Activated CD8-positive, alpha-beta memory T cell treated with anti-CD3 and anti-CD28 coated beads for 36 hours (primary cell): ENCODE data around the gene CRYGS. TPM values are rescaled to one million over a fixed set of nuclear protein-coding genes. Genes with fewer than 3 reads are reported as not detected.
"Not testable (repeated sequence)": the region's sequence is repeated elsewhere in the genome, so short reads cannot be mapped to it uniquely, and the experiment has no call there.

ENCODE experiments used
- CTCF ChIA-PET: fragments of 350-600 bp; sonication (Branson Sonifier 250); formaldehyde crosslinking; loops from one replicate; lab custom pipeline; 2021; ENCODE audit warnings: antibody characterized with exemption; lab: Charles Lee
- POLR2A ChIA-PET: fragments of 350-600 bp; sonication (Branson Sonifier 250); formaldehyde crosslinking; loops from one replicate; lab custom pipeline; 2021; ENCODE audit warnings: antibody characterized with exemption; lab: Charles Lee
- total RNA-seq, 2 experiments: library from RNA; stranded (reverse); gene quantifications; one replicate each; pipeline ENCODE4 v1.2.3, GENCODE V29; 2021

The CRYGS gene
- total RNA-seq, 2 experiments from 2014 or later: 2.3 to 2.4 TPM

DNA sequence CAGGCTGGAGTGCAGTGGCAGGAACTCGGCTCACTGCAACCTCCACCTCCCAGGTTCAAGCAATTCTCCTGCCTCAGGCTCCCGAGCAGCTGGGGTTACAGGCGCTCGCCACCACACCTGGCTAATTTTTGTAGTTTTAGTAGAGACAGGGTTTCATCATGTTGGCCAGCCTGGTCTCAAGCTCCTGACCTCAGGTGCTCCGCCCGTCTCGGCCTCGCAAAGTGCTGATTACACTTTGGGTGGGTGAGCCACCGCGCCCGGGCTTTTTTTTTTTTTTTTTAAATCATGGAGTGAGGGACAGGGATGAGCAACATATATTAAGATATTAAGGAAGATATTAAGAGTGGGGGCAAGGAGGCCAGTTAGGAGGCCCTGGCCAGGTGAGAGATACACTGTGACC lies 25.2 kb upstream of the CRYGS start:
- POLR2A ChIA-PET: interaction anchor here (0.6 to 4.2 kb wide), 6 partner anchors 214 to 638 kb away, joined by 4 to 20 read pairs (median 7); partner anchors contain the start of genes EIF4A2 and TRA2B
- CTCF ChIA-PET: interaction anchor here (0.7 to 3.3 kb wide), 3 partner anchors 30 to 580 kb away, joined by 4 to 18 read pairs (median 5); no protein-coding TSS in a partner anchor

DNA sequence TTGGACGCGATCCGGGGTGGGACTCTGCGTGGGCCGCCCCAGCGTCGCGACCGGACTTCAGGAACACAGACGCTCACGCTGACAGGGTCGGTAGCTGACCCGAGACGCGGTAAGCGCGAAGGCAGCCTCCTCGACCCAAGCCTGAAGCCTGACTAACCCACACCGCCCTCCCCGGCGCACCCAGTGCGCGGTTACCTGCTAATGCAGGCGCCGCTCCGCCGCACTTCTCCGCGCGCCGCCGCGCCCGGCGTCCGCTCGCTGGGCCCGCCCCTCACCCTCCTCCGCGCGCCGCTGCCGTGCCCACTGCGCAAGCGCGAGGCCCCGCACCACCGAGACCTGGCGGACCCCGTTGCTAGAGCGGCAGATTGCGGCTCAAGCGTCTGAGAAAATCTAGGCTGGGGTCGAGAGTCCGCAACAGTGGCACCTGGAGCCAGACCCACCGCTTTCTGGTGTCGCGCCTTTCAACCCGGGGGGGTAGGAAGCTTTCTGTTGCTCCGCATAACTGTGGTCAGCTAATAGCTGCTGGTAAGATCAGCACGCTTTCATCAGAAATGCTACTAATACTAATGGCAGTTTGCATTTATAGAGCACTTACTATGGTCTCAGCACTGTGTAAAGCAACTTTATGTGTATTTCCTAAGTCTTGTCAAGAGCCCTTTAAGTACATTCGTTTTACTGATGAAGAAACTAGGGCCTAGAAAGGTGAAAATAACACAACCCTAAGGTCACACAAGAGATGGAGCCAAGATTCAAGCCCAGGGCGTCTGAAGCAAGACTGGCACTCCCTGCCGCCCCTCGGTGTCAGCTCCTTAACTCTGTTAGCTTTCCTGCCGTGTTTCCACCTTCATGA lies 23.1 kb upstream of the CRYGS start, which contains the start of gene TBCCD1:
TBCCD1 (minus strand) TSS at position 268 of the 850 bp plus-strand sequence. CDS start 3,010 bp downstream, outside the sequence.
- ChIA-PET CTCF (interaction anchor here (1.3 to 1.4 kb wide), 2 partner anchors 50 to 216 kb away, joined by 3 to 4 read pairs; partner anchors contain the start of gene EIF4A2), POLR2A (interaction anchor here (0.5 to 1.6 kb wide), 6 partner anchors 30 to 655 kb away, joined by 3 to 7 read pairs (median 4); partner anchors contain the start of gene TRA2B)

DNA sequence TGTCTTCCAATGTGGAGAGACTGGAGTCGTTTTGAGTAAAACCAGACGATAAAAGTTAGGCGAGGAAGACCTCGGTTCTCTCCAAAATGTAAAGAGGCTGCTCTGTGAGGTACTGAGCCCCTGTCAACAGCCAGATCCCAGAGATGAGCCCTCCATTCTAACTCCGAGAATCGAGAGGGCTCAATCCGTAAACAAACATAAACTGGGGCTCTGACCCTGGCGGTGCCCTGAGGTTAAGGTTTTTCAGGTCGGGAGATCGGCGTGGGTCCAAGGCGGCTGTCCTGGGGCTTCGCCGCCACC lies 22.5 kb upstream of the CRYGS start:
- POLR2A ChIA-PET: interaction anchor here (0.5 to 1.6 kb wide), 3 partner anchors 223 to 630 kb away, joined by 3 to 5 read pairs (median 3); partner anchors contain the start of gene TRA2B
- CTCF ChIA-PET: interaction anchor here (1.3 to 1.4 kb wide), 2 partner anchors 50 to 217 kb away, joined by 3 to 4 read pairs; partner anchors contain the start of gene EIF4A2

DNA sequence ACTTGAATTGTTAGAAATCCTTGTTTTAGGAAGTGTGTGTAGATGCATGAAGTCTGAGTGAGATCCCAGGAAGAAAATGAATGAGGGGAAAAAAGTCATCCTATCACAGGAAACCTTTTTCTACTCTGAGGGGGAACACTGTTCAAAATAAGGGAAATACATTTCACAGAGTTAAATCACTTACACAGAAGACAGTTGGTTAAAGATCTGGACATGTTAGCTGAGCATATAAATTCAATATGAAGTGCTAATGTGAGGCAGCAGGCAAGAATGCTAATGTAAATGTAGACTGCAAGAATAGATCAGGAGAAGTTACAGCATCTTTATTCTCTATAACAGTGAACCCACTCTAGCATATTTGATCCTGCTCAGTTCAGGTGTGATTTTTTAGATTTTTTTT lies 20.4 kb upstream of the CRYGS start:
- POLR2A ChIA-PET: no interaction called here
- CTCF ChIA-PET: no interaction called here

DNA sequence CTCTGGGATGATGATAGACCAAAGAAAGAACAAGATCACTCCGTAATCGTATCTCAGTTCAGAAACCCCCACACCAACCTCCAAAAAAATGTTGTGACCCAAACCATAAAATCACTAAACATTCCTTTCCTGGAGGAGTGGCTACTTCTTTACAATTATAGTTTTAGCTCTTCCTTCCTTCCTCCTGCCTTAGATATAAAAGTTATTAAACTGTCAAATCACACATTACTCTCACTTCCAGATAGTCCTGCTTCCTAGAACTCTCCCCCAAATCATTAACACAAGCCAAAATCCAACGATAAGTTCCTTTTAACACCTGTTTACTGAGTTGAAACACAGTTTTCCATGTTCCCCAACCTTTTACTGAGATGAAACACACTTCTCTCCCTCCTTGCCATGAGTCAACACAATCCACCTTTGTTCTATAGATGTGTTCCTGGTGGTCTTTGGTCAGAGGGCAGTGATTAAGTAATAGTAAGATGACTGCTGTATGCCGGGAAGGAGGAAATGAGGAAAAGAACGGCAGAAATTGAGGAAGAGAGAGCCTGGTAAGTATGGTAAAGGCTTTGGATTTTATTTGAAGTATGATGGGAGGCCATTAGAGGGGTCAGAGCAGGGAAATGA lies 8.3 kb upstream of the CRYGS start:
- ChIA-PET POLR2A (no interaction called here), CTCF (no interaction called here)

DNA sequence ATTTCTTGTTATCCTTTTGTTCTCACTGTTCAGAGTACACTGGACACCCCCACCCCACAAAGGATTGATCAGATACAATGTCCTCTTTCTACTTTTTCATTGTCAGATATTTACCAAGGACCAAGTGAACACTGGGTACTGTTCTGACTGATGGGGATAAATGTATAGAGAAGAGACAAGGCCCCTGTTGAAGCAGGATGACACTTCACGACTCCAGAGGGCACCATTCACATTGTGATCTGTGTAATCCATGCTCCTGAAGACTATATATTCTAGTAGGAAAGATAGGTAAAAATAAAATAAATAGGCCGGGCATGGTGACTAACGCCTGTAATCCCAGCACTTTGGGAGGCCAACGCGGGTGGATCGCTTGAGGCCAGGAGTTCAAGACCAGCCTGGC lies 7.2 kb upstream of the CRYGS start:
- POLR2A ChIA-PET: no interaction called here
- CTCF ChIA-PET: no interaction called here

DNA sequence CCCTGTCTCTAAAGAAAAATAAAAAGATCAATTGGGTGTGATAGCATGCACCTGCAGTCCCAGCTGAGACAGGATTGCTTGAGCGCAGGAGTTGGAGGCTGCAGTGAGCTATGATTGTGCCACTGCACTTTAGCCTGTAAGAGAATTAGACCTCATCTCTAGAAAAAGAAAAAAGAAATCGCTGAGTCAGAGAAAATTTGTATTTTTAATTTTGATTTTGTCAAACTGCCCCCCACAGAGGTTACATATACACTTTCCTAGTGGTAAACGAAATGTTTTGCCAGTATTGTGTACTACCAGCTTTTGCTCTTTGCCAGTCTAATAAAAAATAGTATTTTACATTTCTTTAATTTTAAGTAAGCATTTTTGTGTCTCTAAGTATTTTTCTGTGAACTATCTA lies 5.3 kb upstream of the CRYGS start:
- ChIA-PET CTCF (interaction anchor here (0.6 to 0.7 kb wide), 2 partner anchors 13 to 252 kb away, joined by 3 to 4 read pairs; no protein-coding TSS in a partner anchor), POLR2A (no interaction called here)

DNA sequence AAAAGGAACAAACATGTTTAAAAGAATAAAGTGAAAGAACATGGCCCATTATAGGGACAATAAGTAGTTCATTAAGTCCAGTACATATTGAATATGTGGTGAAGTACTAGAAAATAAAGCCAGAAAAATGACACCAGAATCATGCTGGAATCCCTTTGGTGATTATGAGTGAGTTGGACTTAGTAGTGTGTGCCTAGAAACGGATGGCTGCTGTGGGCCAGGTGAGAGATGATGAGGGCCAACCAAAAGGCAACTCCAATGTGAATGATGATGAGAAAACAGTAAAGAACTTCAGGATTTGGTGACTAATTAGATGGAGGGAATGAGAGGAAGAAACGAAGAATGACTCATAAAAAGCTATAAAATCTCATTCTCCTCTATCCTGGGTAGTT lies 3.3 kb downstream of the CRYGS start:
- CTCF ChIA-PET: interaction anchor here (0.5 to 3.4 kb wide), 19 partner anchors 15 to 613 kb away, joined by 3 to 24 read pairs (median 4); no protein-coding TSS in a partner anchor
- POLR2A ChIA-PET: interaction anchor here (0.7 to 1.4 kb wide), 2 partner anchors 516 to 603 kb away, joined by 3 to 5 read pairs; partner anchors contain the start of gene TRA2B

DNA sequence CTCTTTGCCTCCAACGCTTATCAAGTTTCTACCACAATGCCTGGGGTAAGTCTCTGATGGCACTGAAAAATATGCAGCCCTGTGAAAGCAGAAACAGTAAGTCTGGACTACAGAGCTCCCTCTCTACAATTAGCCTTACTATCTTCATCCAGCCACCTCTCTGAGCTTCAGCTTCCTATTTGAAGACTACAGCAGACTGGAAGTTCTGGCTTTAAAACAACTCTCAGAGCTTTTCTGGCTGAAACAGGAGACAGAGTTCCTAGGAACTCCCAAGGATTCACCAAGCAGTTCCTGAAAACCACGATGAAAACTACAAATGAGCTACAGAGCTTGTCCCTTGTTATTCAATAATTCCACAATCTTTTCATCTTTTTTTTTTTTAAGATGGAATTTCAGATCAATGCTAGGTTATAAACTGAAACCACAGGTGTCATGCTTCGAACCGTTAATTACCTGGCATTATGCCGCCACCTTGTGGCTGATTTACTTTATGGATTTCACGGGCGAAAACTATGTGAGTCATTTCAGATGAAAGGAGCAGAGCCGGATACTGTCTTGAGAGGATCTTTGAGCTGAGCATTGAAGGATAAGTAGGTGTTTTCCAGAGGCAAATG lies 3.9 kb downstream of the CRYGS start:
- CTCF ChIA-PET: interaction anchor here (0.5 to 3.4 kb wide), 24 partner anchors 15 to 612 kb away, joined by 3 to 24 read pairs (median 4); no protein-coding TSS in a partner anchor
- POLR2A ChIA-PET: interaction anchor here (0.7 to 1.4 kb wide), 2 partner anchors 516 to 602 kb away, joined by 3 to 5 read pairs; partner anchors contain the start of gene TRA2B

DNA sequence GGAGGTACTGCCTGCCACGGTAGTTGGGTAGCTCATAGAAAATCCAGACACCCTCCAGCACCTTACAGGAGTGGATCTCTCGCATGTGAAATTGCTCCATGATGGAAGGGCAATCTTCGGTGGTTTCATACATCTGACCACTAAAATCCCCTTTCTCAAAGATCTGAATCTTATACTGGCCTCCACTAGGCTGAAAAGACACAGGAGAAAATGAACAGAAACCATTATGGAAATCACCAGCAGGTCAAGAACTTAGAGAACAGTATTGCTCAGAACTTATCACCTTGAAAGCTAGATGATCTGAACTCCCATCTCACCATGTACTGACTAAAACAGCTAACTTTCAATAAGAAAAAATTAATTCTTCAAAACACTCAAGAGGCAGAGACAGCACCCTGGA lies 5.4 kb downstream of the CRYGS start:
- POLR2A ChIA-PET: no interaction called here
- CTCF ChIA-PET: interaction anchor here (0.6 to 3.4 kb wide), 5 partner anchors 78 to 595 kb away, joined by 3 to 24 read pairs (median 7); no protein-coding TSS in a partner anchor

DNA sequence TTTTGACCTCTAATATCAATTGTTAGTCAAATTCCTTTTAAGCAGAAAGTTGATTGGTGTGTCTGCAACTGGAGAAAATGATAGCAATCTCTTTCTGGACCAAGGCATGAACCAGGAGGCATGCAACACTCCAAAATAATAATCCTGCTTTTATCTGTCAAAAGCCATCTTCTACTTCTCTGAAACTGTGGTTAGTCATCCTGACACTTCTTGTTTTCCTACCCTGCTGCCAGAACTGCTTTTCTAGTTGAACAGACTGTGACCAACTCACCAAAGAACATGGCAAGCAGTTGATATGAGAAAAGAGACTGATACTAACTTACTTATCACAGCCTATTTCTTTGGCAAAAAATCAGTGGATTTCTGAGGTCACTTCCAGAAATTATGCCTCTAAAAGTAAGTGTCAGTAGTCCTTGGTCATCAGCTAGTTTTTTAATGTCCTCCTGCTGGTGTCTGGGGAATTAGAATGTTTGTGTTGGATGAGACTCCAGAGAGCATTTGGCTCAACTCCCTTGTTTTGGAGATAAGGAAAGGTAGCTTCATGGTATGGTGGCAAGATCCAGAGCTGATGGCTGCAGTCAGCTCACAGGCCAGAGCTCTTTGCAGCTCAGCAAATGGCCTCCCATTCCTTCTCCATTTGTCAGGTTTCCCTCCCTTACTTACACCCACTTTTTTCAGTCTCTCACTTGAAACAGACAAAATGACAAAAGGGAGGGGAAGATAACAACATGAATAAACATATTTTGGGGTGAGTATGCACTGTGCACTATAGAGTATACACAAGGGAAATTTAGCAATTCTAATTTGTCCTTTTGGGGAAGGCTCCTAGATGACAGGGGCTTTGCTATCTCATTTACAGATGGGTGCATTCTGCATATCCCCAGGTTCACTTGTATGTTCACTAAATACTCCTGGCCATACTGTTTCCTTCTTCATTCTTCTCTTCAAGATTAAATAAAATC lies 7.0 kb downstream of the CRYGS start:
- CTCF ChIA-PET: interaction anchor here (0.6 to 2.4 kb wide), 5 partner anchors 13 to 560 kb away, joined by 3 to 6 read pairs (median 4); no protein-coding TSS in a partner anchor

DNA sequence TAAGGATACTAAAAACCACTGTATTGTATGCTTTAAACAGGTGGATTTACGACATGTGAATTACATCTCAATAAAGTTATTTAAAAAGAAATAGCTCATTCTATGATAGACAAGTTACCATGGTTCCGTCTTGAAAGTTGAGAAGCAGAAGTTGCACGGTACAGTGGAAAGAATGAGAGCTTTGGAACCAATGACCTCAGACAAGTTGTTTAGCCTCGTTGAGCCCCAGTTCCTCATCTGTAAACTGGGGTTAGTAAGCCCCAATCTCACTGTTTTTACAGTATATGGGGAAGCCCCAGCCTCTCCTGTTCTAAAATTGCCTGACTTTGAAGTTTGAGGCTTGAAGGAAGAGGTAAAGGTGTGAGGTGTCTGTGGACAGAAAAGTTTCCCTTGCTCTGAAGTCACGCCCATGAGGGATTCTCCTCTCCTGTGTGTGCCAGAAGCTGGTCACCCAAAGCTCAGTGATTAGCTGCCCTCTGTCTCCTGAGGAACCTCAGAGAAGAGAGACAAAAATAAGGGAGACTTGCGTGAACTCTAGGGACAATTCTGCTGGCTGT lies 10.0 kb downstream of the CRYGS start:
- POLR2A ChIA-PET: interaction anchor here (0.7 kb wide), 1 partner anchor 15 kb away, joined by 4 read pairs; no protein-coding TSS in a partner anchor
- CTCF ChIA-PET: interaction anchor here (0.7 to 3.4 kb wide), 6 partner anchors 14 to 551 kb away, joined by 3 to 15 read pairs (median 6); no protein-coding TSS in a partner anchor

More for the DNA sequence above, 7.0 kb downstream of the CRYGS start:
- POLR2A ChIA-PET: no interaction called here

DNA sequence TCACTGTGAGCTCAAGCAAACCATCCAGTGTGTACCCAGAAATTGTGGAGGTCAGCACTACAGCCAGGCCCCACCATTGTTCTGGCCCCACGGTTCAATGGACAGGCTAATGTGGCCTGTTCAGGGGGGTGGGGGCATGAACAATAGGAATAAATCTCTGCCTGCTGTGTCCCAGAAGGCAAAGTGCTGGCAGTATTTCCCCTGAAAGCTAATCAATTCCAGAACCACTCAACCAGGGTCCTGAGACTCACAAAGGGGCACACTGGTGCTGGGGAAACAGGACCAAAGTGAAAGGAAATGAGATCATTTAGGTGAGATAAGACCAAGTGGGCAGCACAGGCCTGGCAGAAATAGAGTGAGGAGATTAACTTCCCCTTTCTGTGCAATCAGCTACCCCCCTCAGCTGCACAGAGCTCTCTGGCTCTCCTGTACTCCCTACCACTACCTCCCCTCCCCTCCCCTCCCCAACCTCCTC lies 11.5 kb downstream of the CRYGS start:
- ChIA-PET POLR2A (no interaction called here), CTCF (interaction anchor here (0.5 to 1.0 kb wide), 5 partner anchors 11 to 579 kb away, joined by 3 to 4 read pairs (median 4); no protein-coding TSS in a partner anchor)

DNA sequence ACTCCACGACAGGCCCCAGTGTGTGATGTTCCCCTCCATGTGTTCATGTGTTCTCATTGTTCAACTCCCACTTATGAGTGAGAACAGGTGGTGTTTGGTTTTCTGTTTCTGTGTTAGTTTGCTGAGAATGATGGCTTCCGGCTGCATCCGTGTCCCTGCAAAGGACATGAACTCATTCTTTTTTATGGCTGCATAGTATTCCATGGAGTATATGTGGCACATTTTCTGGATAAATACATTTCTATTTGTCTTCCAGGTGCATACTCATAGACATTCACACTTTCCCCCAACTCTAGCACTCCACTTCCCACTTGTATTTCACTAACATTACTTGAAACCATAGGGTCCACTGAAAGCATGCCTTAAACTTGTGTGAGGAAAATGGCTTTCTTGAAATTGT lies 12.5 kb downstream of the CRYGS start:
- POLR2A ChIA-PET: not testable (repeated sequence)
- CTCF ChIA-PET: interaction anchor here (0.9 kb wide), 1 partner anchor 10 kb away, joined by 4 read pairs; no protein-coding TSS in a partner anchor

DNA sequence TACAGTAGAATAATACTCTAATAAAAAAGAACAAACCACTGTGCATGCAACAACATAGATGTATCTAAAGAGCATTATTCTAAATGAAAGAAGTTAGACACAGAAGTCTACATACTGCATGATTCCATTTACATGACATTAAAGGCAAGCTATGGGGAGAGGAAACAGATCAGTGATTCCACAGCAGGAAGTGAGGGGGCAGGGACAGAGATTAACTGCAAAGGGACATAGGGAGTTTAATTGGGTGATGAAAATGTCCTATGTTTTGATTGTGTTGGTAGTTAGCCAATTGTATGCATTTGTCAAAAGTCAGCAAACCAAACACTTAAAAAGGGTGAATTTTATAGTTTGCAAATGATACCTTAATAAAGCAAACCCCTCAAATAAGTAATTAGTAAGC lies 13.8 kb downstream of the CRYGS start:
- ChIA-PET CTCF (interaction anchor here (0.6 to 1.8 kb wide), 3 partner anchors 12 to 478 kb away, joined by 3 to 6 read pairs (median 4); no protein-coding TSS in a partner anchor), POLR2A (no interaction called here)

DNA sequence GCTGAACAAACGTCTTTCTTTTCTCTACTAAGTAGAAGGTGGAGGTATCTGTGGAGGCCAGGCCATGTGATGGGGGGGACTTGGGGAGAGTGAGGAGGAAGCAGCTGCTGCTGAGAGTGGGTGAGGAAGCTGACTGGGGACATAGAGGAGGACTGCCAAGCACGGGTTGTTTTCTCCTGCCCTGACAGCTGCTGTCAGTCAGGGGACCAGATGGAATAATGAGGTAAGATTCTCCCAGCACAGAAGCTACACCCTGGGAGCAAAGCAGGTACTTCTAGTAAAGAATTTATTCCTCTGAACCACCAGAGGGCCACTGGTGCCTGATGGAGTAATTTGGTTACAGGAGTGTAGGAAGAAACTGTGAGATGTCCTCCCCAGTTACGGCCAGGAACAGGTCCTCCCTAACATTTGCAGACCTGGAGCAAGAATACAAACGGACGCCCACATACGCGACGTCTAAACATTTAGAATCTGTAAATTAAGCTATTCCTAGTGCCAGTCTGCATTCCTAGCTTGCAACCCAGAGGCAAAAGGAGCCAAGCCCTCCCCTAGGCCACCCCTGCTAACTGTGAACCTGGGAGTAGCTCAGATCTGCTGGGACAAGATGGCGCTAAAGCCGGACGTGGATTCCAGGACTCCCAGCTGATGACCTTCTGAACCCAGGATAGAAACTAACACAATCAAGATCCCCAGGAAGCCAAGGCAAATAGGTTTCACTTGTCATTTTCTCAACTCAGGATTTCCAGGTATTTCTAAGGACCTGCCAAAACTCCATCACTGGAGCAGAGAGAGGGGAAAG lies 14.8 kb downstream of the CRYGS start:
- POLR2A ChIA-PET: no interaction called here

More for the DNA sequence above, 14.8 kb downstream of the CRYGS start:
- CTCF ChIA-PET: interaction anchor here (0.6 to 1.8 kb wide), 2 partner anchors 61 to 270 kb away, joined by 4 to 5 read pairs; no protein-coding TSS in a partner anchor
